HCEC 1CT (cell line): ENCODE measurements around the gene KIF25.

Source experiments
- DNase-seq: peaks from one replicate; pipeline ENCODE4 v3.0.0-alpha.2; 2017

The KIF25 gene

GRCh38 chr6:168091381-168092264 is 94.2 kb downstream of the KIF25 start:
- DNase-seq = no peak

- no peak for DNase-seq
These were observed 95.1 kb downstream of the KIF25 start for GRCh38 chr6:168092541-168092940.

- DNase-seq = no peak
These were observed 95.6 kb downstream of the KIF25 start for GRCh38 chr6:168093071-168093505.

GRCh38 chr6:168093634-168094033 is 96.2 kb downstream of the KIF25 start:
- no peak for DNase-seq
